Heart right ventricle (tissue), 16 donors: Measurements from ENCODE around the gene KCNE3. TPM values are rescaled to one million over a fixed set of nuclear protein-coding genes. Genes with fewer than 3 reads are reported as not detected.

ENCODE experiments used
- ATAC-seq, 8 donors: fragments of 200-7000 bp; cut with Tn5 transposase; one replicate each; pipeline ENCODE4 v1.9.1; 2020; ENCODE audit warnings: mild to moderate bottlenecking in 8 of 8, moderate library complexity in 8 of 8, moderate number of reproducible peaks in 1 of 8
- DNase-seq, 2 donors: peaks; one replicate each; pipeline ENCODE4 v3.0.0-alpha.2; 2020
- H3K27ac ChIP-seq, 10 donors: fragments of 200-600 bp; sonication (generic) in 2 of 10; one replicate each; pipeline versions ENCODE4 v1.5.0 to v1.8.0; 2020 to 2022; ENCODE audit warnings: mild to moderate bottlenecking in 3 of 10
- H3K27me3 ChIP-seq, 7 donors: fragments of 200-600 bp; one replicate each; pipeline ENCODE4 v1.8.0; 2021 to 2022; ENCODE audit warnings: mild to moderate bottlenecking in 2 of 7
- H3K36me3 ChIP-seq, 9 donors: fragments of 200-600 bp; sonication (generic) in 1 of 9; one replicate each; pipeline versions ENCODE4 v1.5.0 to v1.8.0; 2020 to 2022; ENCODE audit warnings: mild to moderate bottlenecking in 2 of 9
- H3K4me1 ChIP-seq, 9 donors: fragments of 200-600 bp; sonication (generic) in 1 of 9; one replicate each; pipeline versions ENCODE4 v1.5.0 to v1.8.0; 2020 to 2022; ENCODE audit warnings: mild to moderate bottlenecking in 4 of 9
- H3K4me3 ChIP-seq, 10 donors: fragments of 200-600 bp; sonication (generic) in 2 of 10; one replicate each; pipeline versions ENCODE4 v1.5.0 to v1.8.0; 2020 to 2022; ENCODE audit warnings: mild to moderate bottlenecking in 7 of 10, moderate library complexity in 2 of 10
- H3K9me3 ChIP-seq, 11 donors: fragments of 200-600 bp in 10 of 11; sonication (generic) in 2 of 11; one replicate each; pipeline versions ENCODE4 v1.5.0 to v1.8.0; 2013 to 2022; ENCODE audit warnings: mild to moderate bottlenecking in 2 of 11, control low read depth in 1 of 11, moderate library complexity in 1 of 11
- CTCF ChIP-seq, 9 donors: fragments of 200-600 bp; sonication (generic) in 2 of 9; IDR thresholded peaks; one replicate each; pipeline versions ENCODE4 v1.5.0 to v1.8.0; 2021 to 2022; ENCODE audit warnings: antibody characterized with exemption in 9 of 9, mild to moderate bottlenecking in 5 of 9, moderate library complexity in 1 of 9
- WGBS, 2 donors: extraction: QIAGEN DNeasy Blood & Tissue Kit; methylation state at CpG; one replicate each; pipeline ENCODE4 v1.1.7; 2013; ENCODE audit warnings: inconsistent platforms in 1 of 2; 5-methylcytosine and 5-hydroxymethylcytosine counted together
- intact Hi-C, 10 donors: fragments of 100-400 bp; cut with DNase I; formaldehyde crosslinking; loops; one replicate each; pipeline versions ENCODE4 v1.11.1 to v1.14.2; 2022
- polyA plus RNA-seq, 2 donors: library from polyadenylated mRNA; stranded (reverse); fragments of 200-250 nt; gene quantifications; one replicate each; pipeline ENCODE4 v1.2.3, GENCODE V29; 2013
- total RNA-seq, 10 donors: library from RNA; stranded (reverse); fragmentation: NEBNext Ultra II Directional in 3 of 10; extraction: Animal tissue kit (Norgen Biotek cat#: 25700) in 3 of 10; gene quantifications; one replicate each; pipeline versions ENCODE4 v1.2.1 to v1.2.4, GENCODE V29; 2021 to 2023
- donor health status: Arrhythmogenic right ventricular cardiomyopathy.
- donor health status: ischemic (EF 13 %, LVEDD 7.1; RV severe dilation, severe dysfunction).
- donor health status: healthy with polysubstance abuse.
- donor health status: DM: no; HTN: yes; CAD: no.
- donor health status: DM: no; HTN: no; CAD: no.
- donor health status: ischemic (EF 25% LVEDD 6.9; RV normal size, moderate dysfunction).
- donor health status: ischemic (EF 25% LVEDD 5.7; RV mildly dilated, moderate dysfunction).
- donor health status: healthy.
- donor health status: DM: yes; HTN: yes; CAD: no.
- donor health status: Ischemic cardiomyopathy.
- donor health status: ischemic (EF 35%, LVEDD 5.7; RV mildly dilated, moderate dysfunction).
- donor health status: nonischemic (EF 11% LVEDD 7.7; RV severe dilation, severe dysfunction).
- donor health status: DM: yes; HTN: yes; CAD: no.
- donor health status: PGD.
- donor health status: ischemic (EF 29% LVEDD 5.4; RV normal size, mild dysfunction).
- donor health status: nonischemic (EF 23%, LVEDD 6.1; RV moderate dilation, normal function).

The KCNE3 gene
- total and polyA plus RNA-seq, 12 donors, result 1.2 to 7.1 (median 2.6) TPM

GRCh38 chr11:74476536-74476935 is 9.2 kb upstream of the KCNE3 start:
- no peak for DNase-seq
- Histone ChIP-seq H3K27ac (no peak overlapping the region), H3K4me3 (no peak overlapping the region), H3K36me3 (no peaks in the 10 kb centered on the region), H3K27me3 (no peaks in the 10 kb centered on the region), H3K9me3 (no peaks in the 10 kb centered on the region), H3K4me1 (peaks cover 0 to 23% (median 0%) of the 10 kb centered on the region in 9 donors)
- WGBS, 2 donors, result 85 to 87% methylated on average over 2 of the region's 2 CpGs
- intact Hi-C loops, result no loop called here
- no peak for ATAC-seq
- TF ChIP-seq CTCF (IDR thresholded peaks at IDR 0.05), result no peak

GRCh38 chr11:74474316-74474715 is 7.0 kb upstream of the KCNE3 start:
- intact Hi-C loops, result no loop called here
- peaks cover 0 to 27% (median 0%) of the 10 kb centered on the region in 9 donors for H3K4me1 ChIP-seq
- no peaks in the 10 kb centered on the region for H3K27me3 ChIP-seq
- no peaks in the 10 kb centered on the region for H3K36me3 ChIP-seq
- no peak overlapping the region for H3K27ac ChIP-seq
- peak in 1 of 2 donors; percentile 20 for DNase-seq
- ATAC-seq, result peak in 2 of 8 donors; percentile 20 to 57
- no peaks in the 10 kb centered on the region for H3K9me3 ChIP-seq
- H3K4me3 ChIP-seq, result no peak overlapping the region
- no peak for TF ChIP-seq CTCF (IDR thresholded peaks at IDR 0.05)
- WGBS, 2 donors, result 12 to 14% methylated on average over 1 of the region's 1 CpG

DNA sequence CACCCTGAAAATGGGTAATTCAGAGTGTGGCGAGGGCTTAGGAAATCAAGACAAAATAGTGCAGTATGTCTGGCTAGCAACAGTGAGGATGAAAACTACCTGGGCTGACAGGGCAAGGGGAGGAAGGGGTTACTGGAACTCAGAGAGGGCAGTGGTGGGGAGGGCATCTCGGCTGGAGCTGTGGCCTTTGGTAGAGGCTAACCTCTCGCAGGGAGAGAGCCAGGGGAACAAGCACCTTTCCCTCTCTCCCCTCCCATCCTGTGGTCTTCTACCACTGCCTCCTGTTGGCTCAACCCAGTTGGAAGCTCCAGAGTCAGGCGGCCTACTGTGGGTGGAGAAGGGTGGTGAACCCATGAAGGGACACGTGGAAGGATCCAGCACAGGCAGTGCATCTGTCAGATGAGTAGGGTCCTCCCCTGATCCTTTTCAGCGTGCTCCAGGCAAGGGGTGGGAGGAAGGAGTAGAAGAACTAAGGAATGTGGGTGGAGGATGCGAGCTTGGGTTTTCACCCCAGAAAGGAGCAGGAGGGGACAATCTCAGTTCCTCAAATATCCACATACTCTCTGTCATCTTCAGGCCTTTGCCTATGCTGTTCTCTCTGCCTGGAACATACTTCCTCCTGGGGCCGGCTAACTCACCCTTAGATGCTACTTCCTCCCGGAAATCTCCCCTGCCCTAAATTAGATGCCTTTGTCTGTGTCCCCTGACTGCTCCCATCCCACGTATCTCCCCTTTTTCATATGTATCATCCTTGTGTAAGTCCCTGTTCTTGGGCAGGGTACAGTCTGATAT is 6.2 kb upstream of the KCNE3 start:
- intact Hi-C loops, result no loop called here
- H3K27ac ChIP-seq, result no peak overlapping the region
- DNase-seq (no peak), ATAC-seq (peak in 4 of 8 donors; percentile 38 to 64 (median 56))
- no peaks in the 10 kb centered on the region for H3K36me3 ChIP-seq
- H3K4me1 ChIP-seq, result peaks cover 0 to 34% (median 4%) of the 10 kb centered on the region in 9 donors
- H3K9me3 ChIP-seq, result no peaks in the 10 kb centered on the region
- WGBS, 2 donors, result 66 to 72% methylated on average over 10 of the region's 10 CpGs
- no peaks in the 10 kb centered on the region for H3K27me3 ChIP-seq
- no peak for TF ChIP-seq CTCF (IDR thresholded peaks at IDR 0.05)
- no peak overlapping the region for H3K4me3 ChIP-seq

- TF ChIP-seq CTCF (IDR thresholded peaks at IDR 0.05), result no peak
- Histone ChIP-seq H3K4me1 (peaks cover 0 to 49% (median 15%) of the 10 kb centered on the region in 9 donors), H3K36me3 (no peaks in the 10 kb centered on the region), H3K9me3 (no peaks in the 10 kb centered on the region), H3K27ac (no peak overlapping the region), H3K27me3 (no peaks in the 10 kb centered on the region), H3K4me3 (no peak overlapping the region)
- ATAC-seq (no peak), DNase-seq (no peak)
- WGBS, 2 donors, result 67 to 68% methylated on average over 5 of the region's 5 CpGs
- intact Hi-C loops, result no loop called here
Measured at GRCh38 chr11:74471668-74472429, 4.5 kb upstream of the KCNE3 start.
